HEK293 (cell line): ENCODE measurements around the gene HMGB1.
A peak's percentile ranks its signal among the peaks of the same experiment; 100 is the strongest.

Experiments
- CTCF ChIA-PET: fragments of 350-600 bp; formaldehyde crosslinking; extraction: SDS; loops from one replicate; lab custom pipeline; 2021; ENCODE audit warnings: antibody characterized with exemption; lab: Yijun Ruan, JAX
- POLR2A ChIA-PET: fragments of 300-600 bp; formaldehyde crosslinking; extraction: SDS; loops from one replicate; lab custom pipeline; 2020; ENCODE audit warnings: antibody characterized with exemption, inconsistent platforms; lab: Yijun Ruan, JAX
- H3K27ac ChIP-seq: fragments of 200-500 bp; sonication (Bioruptor generic); 2 replicates; pipeline ENCODE4 v1.5.1; 2014; ENCODE audit warnings: low read depth, low read length, control low read depth, inconsistent platforms; ENCODE audit errors: extremely low read depth
- H3K36me3 ChIP-seq, 2 experiments: fragments of 200-500 bp in 1 of 2; sonication (Bioruptor generic) in 1 of 2; 1 replicate in 1 of 2; 2 replicates in 1 of 2; pipeline ENCODE4 v1.5.1; 2014 to 2017; ENCODE audit warnings: inconsistent platforms in 2 of 2, low read length in 2 of 2; ENCODE audit not compliant: control insufficient read depth in 2 of 2, insufficient read depth in 1 of 2
- H3K4me1 ChIP-seq: fragments of 200-500 bp; sonication (Bioruptor generic); 2 replicates; pipeline ENCODE4 v1.5.1; 2014; ENCODE audit warnings: mild to moderate bottlenecking, low read length, inconsistent platforms; ENCODE audit not compliant: control insufficient read depth, insufficient read depth
- H3K4me3 ChIP-seq: 2 replicates; pipeline ENCODE4 v1.5.1; 2011; ENCODE audit warnings: low read depth, mild to moderate bottlenecking, control low read depth, low read length, moderate library complexity
- H3K9me3 ChIP-seq: fragments of 200-500 bp; sonication (Bioruptor generic); 2 replicates; pipeline ENCODE4 v1.5.1; 2014; ENCODE audit warnings: low read depth, low read length, inconsistent platforms; ENCODE audit not compliant: control insufficient read depth, insufficient read depth
- IKZF3 ChIP-seq: fragments of 450-650 bp; IDR thresholded peaks from 2 replicates; pipeline ENCODE4 v1.5.0; 2018; ENCODE audit warnings: missing biosample characterization, mild to moderate bottlenecking, missing genetic modification characterization, moderate library complexity
- INSM2 ChIP-seq: fragments of 450-650 bp; formaldehyde crosslinking; IDR thresholded peaks from 2 replicates; pipeline ENCODE4 v1.5.1; 2016; ENCODE audit warnings: missing biosample characterization, missing genetic modification characterization
- KLF16 ChIP-seq: fragments of 450-650 bp; formaldehyde crosslinking; IDR thresholded peaks from 2 replicates; pipeline ENCODE4 v1.5.1; 2017; ENCODE audit warnings: missing biosample characterization, missing genetic modification characterization
- KLF17 ChIP-seq: fragments of 450-650 bp; formaldehyde crosslinking; IDR thresholded peaks from 2 replicates; pipeline ENCODE4 v1.5.1; 2016; ENCODE audit warnings: missing biosample characterization, missing genetic modification characterization
- PRDM10 ChIP-seq: fragments of 450-650 bp; formaldehyde crosslinking; IDR thresholded peaks from 2 replicates; pipeline ENCODE4 v1.5.1; 2016; ENCODE audit warnings: missing biosample characterization, missing genetic modification characterization
- TCF7L2 ChIP-seq: IDR thresholded peaks from 2 replicates; pipeline ENCODE4 v1.6.1; 2011; ENCODE audit warnings: low read depth, mild to moderate bottlenecking, inconsistent platforms, low read length, moderate library complexity, borderline replicate concordance
- ZBTB17 ChIP-seq: fragments of 450-650 bp; formaldehyde crosslinking; IDR thresholded peaks from 2 replicates; pipeline ENCODE4 v1.5.1; 2016; ENCODE audit warnings: missing biosample characterization, missing genetic modification characterization
- ZBTB26 ChIP-seq: fragments of 450-650 bp; formaldehyde crosslinking; optimal IDR thresholded peaks from 2 replicates; pipeline ENCODE3; 2016; ENCODE audit warnings: missing biosample characterization, mild to moderate bottlenecking, missing genetic modification characterization
- ZNF175 ChIP-seq: fragments of 450-650 bp; formaldehyde crosslinking; IDR thresholded peaks from 2 replicates; pipeline ENCODE4 v1.5.1; 2016; ENCODE audit warnings: missing biosample characterization, missing genetic modification characterization
- ZNF274 ChIP-seq, 2 experiments: fragments of 200-500 bp in 1 of 2; fragments of 450-650 bp in 1 of 2; sonication (Bioruptor generic) in 1 of 2; formaldehyde crosslinking in 1 of 2; IDR thresholded peaks; 2 replicates each; pipeline versions ENCODE4 v1.5.1 to v1.6.1; 2014 to 2016; ENCODE audit warnings: borderline replicate concordance in 1 of 2, inconsistent platforms in 1 of 2, low read length in 1 of 2, missing biosample characterization in 1 of 2, missing genetic modification characterization in 1 of 2
- ZNF335 ChIP-seq: fragments of 450-650 bp; formaldehyde crosslinking; conservative IDR thresholded peaks from 2 replicates; pipeline ENCODE4 v1.5.1; 2016; ENCODE audit warnings: missing biosample characterization, missing genetic modification characterization
- ZNF398 ChIP-seq: fragments of 450-650 bp; formaldehyde crosslinking; IDR thresholded peaks from 2 replicates; pipeline ENCODE4 v1.5.1; 2017; ENCODE audit warnings: missing biosample characterization, missing genetic modification characterization
- ZNF488 ChIP-seq: fragments of 450-650 bp; formaldehyde crosslinking; IDR thresholded peaks from 2 replicates; pipeline ENCODE4 v1.5.1; 2016; ENCODE audit warnings: missing biosample characterization, missing genetic modification characterization
- ZNF621 ChIP-seq: fragments of 450-650 bp; formaldehyde crosslinking; IDR thresholded peaks from 2 replicates; pipeline ENCODE4 v1.5.1; 2017; ENCODE audit warnings: missing biosample characterization, missing genetic modification characterization
- ZNF670 ChIP-seq: fragments of 450-650 bp; formaldehyde crosslinking; IDR thresholded peaks from 2 replicates; pipeline ENCODE4 v1.5.1; 2016; ENCODE audit warnings: missing biosample characterization, missing genetic modification characterization, low read depth
- ZNF692 ChIP-seq: fragments of 450-650 bp; formaldehyde crosslinking; IDR thresholded peaks from 2 replicates; pipeline ENCODE4 v1.5.1; 2016; ENCODE audit warnings: missing biosample characterization, missing genetic modification characterization
- ZNF768 ChIP-seq: fragments of 450-650 bp; formaldehyde crosslinking; IDR thresholded peaks from 2 replicates; pipeline ENCODE4 v1.5.1; 2018; ENCODE audit warnings: missing biosample characterization, mild to moderate bottlenecking, missing genetic modification characterization

The HMGB1 gene

GRCh38 chr13:30423891-30424290, 41.8 kb downstream of the HMGB1 start (continued):
- TF ChIP-seq INSM2 (tag by site-specific recombination) = no peak
- no peak for TF ChIP-seq KLF17 (tag by site-specific recombination)
- TF ChIP-seq KLF16 (tag by site-specific recombination) = no peak
- TF ChIP-seq ZNF768 (tag by site-specific recombination) = no peak
- no peak for TF ChIP-seq ZNF274 (IDR thresholded peaks at IDR 0.05; ENCODE audit: low read length)
- no peak for TF ChIP-seq ZNF274 (tag by site-specific recombination; IDR thresholded peaks at IDR 0.05; ENCODE audit: borderline replicate concordance)
- no peak for TF ChIP-seq ZNF621 (tag by site-specific recombination)
- TF ChIP-seq ZNF488 (tag by site-specific recombination) = no peak
- TF ChIP-seq TCF7L2 = no peak

GRCh38 chr13:30422054-30422839, 43.5 kb downstream of the HMGB1 start, which contains the start of gene UBE2L5:
Gene UBE2L5 (plus strand): TSS chr13:30422493. CDS start chr13:30427991, 5,498 bp downstream.
- peak within 1 kb of the TSS; percentile 86 for H3K27ac ChIP-seq
- H3K4me1 ChIP-seq = no peaks in the 10 kb centered on the region
- H3K36me3 ChIP-seq = no peaks in the 10 kb centered on the region
- peak within 1 kb of the TSS; percentile 50 for H3K4me3 ChIP-seq
- H3K9me3 ChIP-seq = no peaks in the 10 kb centered on the region
- TF ChIP-seq ZNF335 (tag by site-specific recombination) (peak; percentile 65), ZNF398 (tag by site-specific recombination) (peak; percentile 76), ZBTB26 (peak; percentile 35), ZBTB17 (tag by site-specific recombination) (0 out of 2 replicates have a peak, but pooled peaks have one; percentile 29), PRDM10 (tag by site-specific recombination) (peak; percentile 53; the same call in 1 of the 2 replicates), ZNF692 (tag by site-specific recombination) (no peak), IKZF3 (peak; percentile 18; the same call in 1 of the 2 replicates), ZNF670 (tag by site-specific recombination) (no peak), ZNF175 (no peak)
- POLR2A ChIA-PET = interaction anchor here (0.6 to 1.7 kb wide), 10 partner anchors 8 to 672 kb away, joined by 3 to 8 read pairs (median 4); partner anchors contain the start of genes HMGB1 and KATNAL1
- CTCF ChIA-PET = interaction anchor here (1.2 kb wide), 1 partner anchor 14 kb away, joined by 3 read pairs; no protein-coding TSS in a partner anchor
